ENCODE data around the gene ZNF496.
"Not testable (repeated sequence)": the region's sequence is repeated elsewhere in the genome, so short reads cannot be mapped to it uniquely, and the experiment has no call there.

The ZNF496 gene

GRCh38 chr1:247287460-247287859 is 44.2 kb downstream of the ZNF496 start:
- Histone ChIP-seq H3K4me1 (ENCODE audit: insufficient read depth, low read length) (peaks cover 11% of the 10 kb centered on the region; the same call in 1 of the 2 replicates), H3K9me3 (ENCODE audit: control insufficient read depth, insufficient read depth, low read length) (no peaks in the 10 kb centered on the region), H3K36me3 (ENCODE audit: insufficient read depth, low read length) (no peaks in the 10 kb centered on the region), H3K9ac (ENCODE audit: low read depth, low read length) (no peak overlapping the region)

DNA sequence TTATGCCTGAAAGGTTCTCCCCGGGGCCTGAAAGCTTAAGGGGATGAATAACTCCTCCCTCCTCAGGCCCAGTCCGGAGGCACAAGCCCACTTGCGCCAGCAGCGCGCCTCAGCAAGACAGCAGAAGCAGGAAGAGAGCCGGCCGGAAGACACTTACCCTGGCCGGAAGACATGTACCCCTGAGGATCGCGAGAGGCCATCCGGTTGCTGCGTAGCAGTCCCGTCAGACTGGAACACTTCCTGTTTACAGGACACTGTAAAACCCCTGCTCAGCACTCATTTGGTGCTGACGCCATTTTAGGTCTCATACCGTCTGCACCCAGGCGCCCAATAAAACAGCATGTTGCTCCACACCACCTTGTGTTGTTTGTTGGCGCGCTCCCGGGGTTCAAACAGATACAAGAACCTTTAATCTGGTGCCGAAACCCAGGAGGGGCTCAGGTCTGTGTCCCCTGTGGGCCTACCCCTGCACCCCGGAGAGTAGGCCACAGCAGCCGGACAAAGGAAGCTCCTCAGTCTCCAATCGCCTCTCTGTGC is 45.5 kb downstream of the ZNF496 start:
- H3K36me3 ChIP-seq (ENCODE audit: insufficient read depth, low read length) = no peaks in the 10 kb centered on the region
- H3K9me3 ChIP-seq (ENCODE audit: control insufficient read depth, insufficient read depth, low read length) = no peaks in the 10 kb centered on the region

GRCh38 chr1:247281001-247281574 is 50.6 kb downstream of the ZNF496 start:
- Histone ChIP-seq H3K9ac (ENCODE audit: low read depth, low read length) (no peak overlapping the region), H3K9me3 (ENCODE audit: control insufficient read depth, insufficient read depth, low read length) (no peaks in the 10 kb centered on the region), H3K36me3 (ENCODE audit: insufficient read depth, low read length) (no peaks in the 10 kb centered on the region), H3K4me1 (ENCODE audit: insufficient read depth, low read length) (peaks cover 13% of the 10 kb centered on the region)

More for the DNA sequence above, 45.5 kb downstream of the ZNF496 start:
- peaks cover 5% of the 10 kb centered on the region for H3K4me1 ChIP-seq (ENCODE audit: insufficient read depth, low read length)
- no peak overlapping the region for H3K9ac ChIP-seq (ENCODE audit: low read depth, low read length)

DNA sequence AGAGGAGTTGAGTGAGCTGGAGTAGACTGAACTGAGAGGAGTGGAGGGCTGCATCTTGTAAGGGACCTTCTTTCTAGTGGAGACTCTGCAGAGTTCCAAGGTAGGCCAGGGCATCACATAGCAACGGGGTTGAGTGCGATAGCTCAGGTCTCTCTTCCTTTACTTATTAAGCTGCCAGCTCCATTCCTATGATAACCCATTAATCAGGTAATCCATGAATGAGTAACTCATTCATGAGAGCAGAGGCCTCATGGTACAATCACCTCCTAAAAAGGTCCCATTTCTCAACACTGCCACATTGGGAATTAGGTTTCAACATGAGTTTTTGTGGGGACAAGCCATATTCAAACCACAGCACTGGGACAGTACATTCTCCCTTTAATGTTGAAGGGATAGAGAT is 54.5 kb downstream of the ZNF496 start:
- Histone ChIP-seq H3K4me1 (ENCODE audit: insufficient read depth, low read length) (peaks cover 13% of the 10 kb centered on the region), H3K9me3 (ENCODE audit: control insufficient read depth, insufficient read depth, low read length) (no peaks in the 10 kb centered on the region), H3K36me3 (ENCODE audit: insufficient read depth, low read length) (no peaks in the 10 kb centered on the region), H3K9ac (ENCODE audit: low read depth, low read length) (no peak overlapping the region)

DNA sequence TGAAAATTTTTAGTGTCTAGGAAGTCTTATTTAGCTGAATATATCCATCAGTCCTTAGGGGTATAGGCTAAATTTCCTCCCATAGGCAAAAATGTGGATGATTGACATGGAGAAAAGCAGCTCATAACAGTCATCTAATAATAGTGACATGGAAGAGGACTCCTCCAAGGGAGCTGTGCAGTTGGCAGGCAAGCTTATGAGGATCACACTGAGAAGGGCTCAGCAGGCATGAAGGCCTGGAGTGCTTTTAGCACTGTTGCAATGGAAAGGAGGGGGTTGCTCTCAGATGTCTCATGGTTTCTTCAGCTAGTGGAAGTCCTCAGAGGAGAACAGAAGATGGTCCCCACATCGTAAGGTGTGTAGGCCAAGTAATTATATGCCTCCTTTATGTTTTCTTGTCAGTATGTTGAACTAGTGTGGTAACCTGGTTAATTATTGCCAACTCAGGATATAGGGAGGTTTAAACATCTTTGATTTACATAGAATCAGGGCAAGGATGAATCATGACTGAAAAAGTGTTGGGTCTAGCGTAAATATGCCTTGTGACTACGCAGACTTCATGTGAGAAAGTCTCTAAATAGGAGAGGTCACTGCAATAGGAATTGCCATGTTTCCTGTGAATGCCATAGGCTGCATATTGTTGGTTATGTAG is 56.9 kb downstream of the ZNF496 start:
- Histone ChIP-seq H3K36me3 (ENCODE audit: insufficient read depth, low read length) (no peaks in the 10 kb centered on the region), H3K4me1 (ENCODE audit: insufficient read depth, low read length) (no peaks in the 10 kb centered on the region), H3K9me3 (ENCODE audit: control insufficient read depth, insufficient read depth, low read length) (0 out of 2 replicates have a peak, but pooled peaks cover 6% of the 10 kb centered on the region), H3K9ac (ENCODE audit: low read depth, low read length) (no peak overlapping the region)

- no peaks in the 10 kb centered on the region for H3K4me1 ChIP-seq (ENCODE audit: insufficient read depth, low read length)
- no peak overlapping the region for H3K9ac ChIP-seq (ENCODE audit: low read depth, low read length)
Observed at GRCh38 chr1:247273013-247273412, 58.7 kb downstream of the ZNF496 start.

DNA sequence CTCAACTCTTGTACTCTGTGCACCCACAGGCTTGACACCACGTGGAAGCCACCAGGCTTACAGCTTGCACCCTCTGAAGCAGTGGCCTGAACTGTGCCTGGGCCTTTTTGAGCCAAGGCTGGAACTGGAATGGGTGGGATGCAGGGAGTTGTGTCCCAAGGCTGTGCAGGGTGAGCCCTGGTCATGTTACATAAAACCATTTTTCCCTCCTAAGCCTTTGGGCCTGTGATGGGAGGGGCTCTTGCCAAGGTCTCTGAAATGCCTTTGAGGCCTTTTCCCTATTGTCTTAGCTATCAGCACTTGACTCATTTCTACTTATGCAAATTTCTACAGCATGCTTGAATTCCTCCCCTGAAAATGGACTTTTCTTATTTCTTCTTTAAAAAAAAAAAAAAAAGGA is 61.7 kb downstream of the ZNF496 start:
- no peaks in the 10 kb centered on the region for H3K36me3 ChIP-seq (ENCODE audit: insufficient read depth, low read length)
- H3K9ac ChIP-seq (ENCODE audit: low read depth, low read length) = no peak overlapping the region
- peaks cover 6% of the 10 kb centered on the region; the same call in 1 of the 2 replicates for H3K9me3 ChIP-seq (ENCODE audit: control insufficient read depth, insufficient read depth, low read length)
- H3K4me1 ChIP-seq (ENCODE audit: insufficient read depth, low read length) = no peaks in the 10 kb centered on the region

More at GRCh38 chr1:247273013-247273412, 58.7 kb downstream of the ZNF496 start:
- Histone ChIP-seq H3K36me3 (ENCODE audit: insufficient read depth, low read length) (no peaks in the 10 kb centered on the region), H3K9me3 (ENCODE audit: control insufficient read depth, insufficient read depth, low read length) (0 out of 2 replicates have a peak, but pooled peaks cover 6% of the 10 kb centered on the region)

DNA sequence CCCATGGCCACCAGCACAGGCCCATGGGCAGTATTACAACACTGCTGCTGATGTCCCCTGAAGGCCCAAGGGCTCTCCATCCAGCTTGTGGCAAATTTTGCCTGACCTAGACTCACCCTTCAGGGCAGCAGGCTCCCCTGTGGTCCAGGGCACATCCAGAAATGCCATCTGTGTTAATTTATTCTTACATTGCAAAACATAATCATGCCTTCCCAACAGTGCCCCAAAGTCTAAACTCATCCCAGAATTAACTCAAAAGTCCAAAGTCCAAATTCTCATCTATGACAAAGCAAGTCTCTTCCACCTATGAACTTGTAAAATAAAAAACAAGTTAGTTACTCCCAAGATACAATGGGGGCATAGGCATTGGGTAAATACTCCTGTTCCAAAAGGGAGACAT is 62.5 kb downstream of the ZNF496 start:
- H3K9me3 ChIP-seq (ENCODE audit: control insufficient read depth, insufficient read depth, low read length) = peaks cover 6% of the 10 kb centered on the region; the same call in 1 of the 2 replicates
- no peaks in the 10 kb centered on the region for H3K4me1 ChIP-seq (ENCODE audit: insufficient read depth, low read length)
- H3K9ac ChIP-seq (ENCODE audit: low read depth, low read length) = no peak overlapping the region
- no peaks in the 10 kb centered on the region for H3K36me3 ChIP-seq (ENCODE audit: insufficient read depth, low read length)

- H3K9ac ChIP-seq (ENCODE audit: low read depth, low read length) = no peak overlapping the region
- no peaks in the 10 kb centered on the region for H3K36me3 ChIP-seq (ENCODE audit: insufficient read depth, low read length)
- H3K4me1 ChIP-seq (ENCODE audit: insufficient read depth, low read length) = no peaks in the 10 kb centered on the region
- H3K9me3 ChIP-seq (ENCODE audit: control insufficient read depth, insufficient read depth, low read length) = peaks cover 6% of the 10 kb centered on the region; the same call in 1 of the 2 replicates
Observed at GRCh38 chr1:247268390-247269045, 63.1 kb downstream of the ZNF496 start.

- Histone ChIP-seq H3K9me3 (ENCODE audit: control insufficient read depth, insufficient read depth, low read length) (no peaks in the 10 kb centered on the region; the same call in 1 of the 2 replicates), H3K36me3 (ENCODE audit: insufficient read depth, low read length) (no peaks in the 10 kb centered on the region), H3K9ac (ENCODE audit: low read depth, low read length) (no peak overlapping the region), H3K4me1 (ENCODE audit: insufficient read depth, low read length) (no peaks in the 10 kb centered on the region)
Observed at GRCh38 chr1:247266053-247266452, 65.6 kb downstream of the ZNF496 start.

- H3K4me1 ChIP-seq (ENCODE audit: insufficient read depth, low read length); H3K9ac ChIP-seq (ENCODE audit: low read depth, low read length); H3K9me3 ChIP-seq (ENCODE audit: control insufficient read depth, insufficient read depth, low read length): not testable (repeated sequence)
Observed at GRCh38 chr1:247255772-247256171, 75.9 kb downstream of the ZNF496 start, which contains the start of gene VN1R5. Gene VN1R5 (plus strand): TSS chr1:247256072.

DNA sequence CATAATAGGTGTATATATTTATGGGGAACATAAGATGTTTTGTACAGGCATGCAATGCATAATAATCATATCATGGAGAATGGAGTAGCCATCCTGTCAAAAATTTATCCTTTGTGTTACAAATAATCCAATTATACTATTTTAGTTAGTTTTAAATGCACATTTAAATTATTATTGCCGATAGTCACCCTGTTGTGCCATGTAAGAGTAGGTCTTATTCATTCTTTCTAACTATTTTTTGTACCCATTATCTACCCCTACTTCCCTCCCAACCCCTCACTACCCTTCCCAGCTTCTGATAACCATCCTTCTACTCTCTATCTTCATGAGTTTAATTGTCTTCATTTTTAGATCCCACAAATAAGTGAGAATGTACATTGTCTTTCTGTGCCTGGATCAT is 84.1 kb downstream of the ZNF496 start:
- H3K36me3 ChIP-seq (ENCODE audit: insufficient read depth, low read length) = no peaks in the 10 kb centered on the region
- peaks cover 2% of the 10 kb centered on the region; the same call in 1 of the 2 replicates for H3K9me3 ChIP-seq (ENCODE audit: control insufficient read depth, insufficient read depth, low read length)
- no peak overlapping the region for H3K9ac ChIP-seq (ENCODE audit: low read depth, low read length)
- no peaks in the 10 kb centered on the region for H3K4me1 ChIP-seq (ENCODE audit: insufficient read depth, low read length)

More at GRCh38 chr1:247255772-247256171, 75.9 kb downstream of the ZNF496 start, which contains the start of gene VN1R5:
- not testable (repeated sequence) for H3K36me3 ChIP-seq (ENCODE audit: insufficient read depth, low read length)

Measured in ES-I3 (cell line).